Measurements from ENCODE around the gene PSKH1.

- TF ChIP-seq CTCF (conservative IDR thresholded peaks at IDR 0.05; ENCODE audit: low read length) (no peak), EZH2phosphoT487 (IDR thresholded peaks at IDR 0.05; ENCODE audit: borderline replicate concordance) (no peak)
Observed at GRCh38 chr16:67924140-67924906, 31.3 kb downstream of the PSKH1 start.

Measured in Loucy (cell line).